ENCODE results near the gene SOWAHC. TPM values are rescaled to one million over a fixed set of nuclear protein-coding genes. Genes with fewer than 3 reads are reported as not detected.
A peak's percentile ranks its signal among the peaks of the same experiment; 100 is the strongest.
"Not testable (repeated sequence)": the region's sequence is repeated elsewhere in the genome, so short reads cannot be mapped to it uniquely, and the experiment has no call there.

The SOWAHC gene
- total and polyA plus RNA-seq, 4 donors: 5.6 to 15.0 (median 9.9) TPM

DNA sequence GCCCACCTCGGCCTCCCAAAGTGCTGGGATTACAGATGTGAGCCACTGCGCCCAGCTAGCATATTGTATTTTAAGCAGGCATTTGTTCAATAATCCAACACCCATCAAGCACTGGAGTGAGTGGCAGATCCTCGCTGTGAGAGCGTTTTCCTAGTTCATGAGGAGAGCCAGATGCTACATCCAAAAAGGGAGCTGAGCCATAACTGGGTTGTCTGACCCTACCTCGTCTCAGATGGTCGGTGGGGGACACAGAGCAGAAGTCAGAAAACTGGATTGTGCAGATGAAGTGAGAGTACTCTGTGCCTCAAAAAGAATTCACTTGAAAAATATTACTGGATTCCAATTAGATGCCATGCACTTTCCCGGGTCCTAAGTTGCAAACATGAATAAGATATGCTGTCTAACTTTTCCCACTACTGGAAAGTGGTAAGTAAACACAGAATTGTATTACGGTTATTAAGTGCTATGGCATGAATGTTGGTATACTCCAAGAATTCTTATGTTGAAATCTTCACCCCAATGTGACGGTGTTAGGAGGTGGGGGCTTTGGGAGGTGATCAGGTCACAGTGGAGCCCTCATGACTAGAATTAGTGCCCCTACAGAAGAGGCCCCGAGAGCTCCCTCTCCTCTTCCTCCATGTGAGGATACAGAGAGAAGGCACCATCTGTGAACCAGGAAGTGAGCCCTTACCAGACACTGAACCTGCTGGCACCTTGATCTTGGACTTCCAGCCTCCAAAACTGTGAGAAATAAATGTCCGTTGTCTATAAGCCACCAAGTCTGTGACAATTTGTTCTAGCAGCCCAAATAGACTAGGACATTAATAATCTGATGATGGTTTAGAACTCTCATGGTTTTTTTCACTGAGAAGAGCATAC lies 21.5 kb downstream of the SOWAHC start:
- Histone ChIP-seq H3K27me3 (ENCODE audit: control insufficient read depth in 1 of 2, insufficient read depth in 2 of 2, low read length in 1 of 2) (no peaks in the 10 kb centered on the region), H3K9me3 (ENCODE audit: control insufficient read depth, low read length) (no peaks in the 10 kb centered on the region), H3K4me1 (ENCODE audit: control insufficient read depth in 1 of 2, insufficient read depth in 2 of 2, low read length in 2 of 2) (no peaks in the 10 kb centered on the region), H3K27ac (ENCODE audit: low read depth in 1 of 2, low read length in 2 of 2) (no peak overlapping the region), H3K36me3 (ENCODE audit: control insufficient read depth in 1 of 2, insufficient read depth in 2 of 2, low read length in 1 of 2) (no peaks in the 10 kb centered on the region), H3K4me3 (ENCODE audit: low read length in 2 of 2) (no peak overlapping the region)
- DNase-seq (no peak), ATAC-seq (ENCODE audit: low FRiP score) (no peak)
- intact Hi-C loops (cut with DNase I): no loop called here
- 77 to 83% methylated on average over 11 of the region's 11 CpGs for WGBS, 2 donors

GRCh38 chr2:109636317-109636716 lies 22.2 kb downstream of the SOWAHC start:
- no peaks in the 10 kb centered on the region for H3K4me1 ChIP-seq (ENCODE audit: control insufficient read depth in 1 of 2, insufficient read depth in 2 of 2, low read length in 2 of 2)
- DNase-seq (no peak), ATAC-seq (ENCODE audit: low FRiP score) (no peak)
- H3K4me3 ChIP-seq (ENCODE audit: low read length in 2 of 2): no peak overlapping the region
- WGBS, 2 donors: 88 to 100% methylated on average over 1 of the region's 1 CpG
- intact Hi-C loops (cut with DNase I): no loop called here
- H3K9me3 ChIP-seq (ENCODE audit: control insufficient read depth, low read length): no peaks in the 10 kb centered on the region
- H3K27me3 ChIP-seq (ENCODE audit: control insufficient read depth in 1 of 2, insufficient read depth in 2 of 2, low read length in 1 of 2): no peaks in the 10 kb centered on the region
- no peak overlapping the region for H3K27ac ChIP-seq (ENCODE audit: low read depth in 1 of 2, low read length in 2 of 2)
- no peaks in the 10 kb centered on the region for H3K36me3 ChIP-seq (ENCODE audit: control insufficient read depth in 1 of 2, insufficient read depth in 2 of 2, low read length in 1 of 2)

GRCh38 chr2:109637749-109638570 lies 23.8 kb downstream of the SOWAHC start:
- ATAC-seq (ENCODE audit: low FRiP score): no peak
- WGBS, 2 donors: 93 to 94% methylated on average over 9 of the region's 9 CpGs
- Histone ChIP-seq H3K27ac (ENCODE audit: low read depth in 1 of 2, low read length in 2 of 2) (no peak overlapping the region), H3K36me3 (ENCODE audit: control insufficient read depth in 1 of 2, insufficient read depth in 2 of 2, low read length in 1 of 2) (no peaks in the 10 kb centered on the region), H3K4me1 (ENCODE audit: control insufficient read depth in 1 of 2, insufficient read depth in 2 of 2, low read length in 2 of 2) (no peaks in the 10 kb centered on the region), H3K27me3 (ENCODE audit: control insufficient read depth in 1 of 2, insufficient read depth in 2 of 2, low read length in 1 of 2) (no peaks in the 10 kb centered on the region), H3K4me3 (ENCODE audit: low read length in 2 of 2) (no peak overlapping the region), H3K9me3 (ENCODE audit: control insufficient read depth, low read length) (no peaks in the 10 kb centered on the region)
- DNase-seq: no peak
- intact Hi-C loops (cut with DNase I): no loop called here

GRCh38 chr2:109638795-109639194 lies 24.6 kb downstream of the SOWAHC start:
- no peaks in the 10 kb centered on the region for H3K9me3 ChIP-seq (ENCODE audit: control insufficient read depth, low read length)
- DNase-seq: no peak
- 66 to 68% methylated on average over 3 of the region's 3 CpGs for WGBS, 2 donors
- H3K36me3 ChIP-seq (ENCODE audit: control insufficient read depth in 1 of 2, insufficient read depth in 2 of 2, low read length in 1 of 2): no peaks in the 10 kb centered on the region
- H3K4me3 ChIP-seq (ENCODE audit: low read length in 2 of 2): no peak overlapping the region
- H3K4me1 ChIP-seq (ENCODE audit: control insufficient read depth in 1 of 2, insufficient read depth in 2 of 2, low read length in 2 of 2): no peaks in the 10 kb centered on the region
- intact Hi-C loops (cut with DNase I): no loop called here
- ATAC-seq (ENCODE audit: low FRiP score): no peak
- H3K27ac ChIP-seq (ENCODE audit: low read depth in 1 of 2, low read length in 2 of 2): no peak overlapping the region
- H3K27me3 ChIP-seq (ENCODE audit: control insufficient read depth in 1 of 2, insufficient read depth in 2 of 2, low read length in 1 of 2): no peaks in the 10 kb centered on the region

DNA sequence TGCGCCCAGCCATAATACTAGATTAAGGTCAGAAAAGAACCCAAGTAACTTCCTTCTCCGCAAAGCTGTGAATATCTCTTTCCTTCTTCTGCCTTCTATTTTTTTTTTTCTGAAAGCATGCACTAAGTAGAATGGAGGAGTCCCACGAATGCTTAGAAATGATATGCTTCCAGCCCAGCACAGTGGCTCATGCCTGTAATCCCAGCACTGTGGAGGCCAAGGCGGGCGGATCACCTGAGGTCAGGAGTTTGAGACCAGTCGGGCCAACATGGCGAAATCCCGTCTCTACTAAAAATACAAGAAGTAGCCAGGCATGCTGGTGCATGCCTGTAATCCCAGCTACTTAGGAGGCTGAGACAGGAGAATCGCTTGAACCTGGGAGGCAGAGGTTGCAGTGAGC lies 25.8 kb downstream of the SOWAHC start:
- intact Hi-C loops (cut with DNase I); H3K27me3 ChIP-seq (ENCODE audit: control insufficient read depth in 1 of 2, insufficient read depth in 2 of 2, low read length in 1 of 2); ATAC-seq (ENCODE audit: low FRiP score); H3K4me1 ChIP-seq (ENCODE audit: control insufficient read depth in 1 of 2, insufficient read depth in 2 of 2, low read length in 2 of 2); H3K27ac ChIP-seq (ENCODE audit: low read depth in 1 of 2, low read length in 2 of 2); H3K9me3 ChIP-seq (ENCODE audit: control insufficient read depth, low read length); DNase-seq; H3K4me3 ChIP-seq (ENCODE audit: low read length in 2 of 2); H3K36me3 ChIP-seq (ENCODE audit: control insufficient read depth in 1 of 2, insufficient read depth in 2 of 2, low read length in 1 of 2): not testable (repeated sequence)
- WGBS, 2 donors: 94 to 98% methylated on average over 9 of the region's 9 CpGs

DNA sequence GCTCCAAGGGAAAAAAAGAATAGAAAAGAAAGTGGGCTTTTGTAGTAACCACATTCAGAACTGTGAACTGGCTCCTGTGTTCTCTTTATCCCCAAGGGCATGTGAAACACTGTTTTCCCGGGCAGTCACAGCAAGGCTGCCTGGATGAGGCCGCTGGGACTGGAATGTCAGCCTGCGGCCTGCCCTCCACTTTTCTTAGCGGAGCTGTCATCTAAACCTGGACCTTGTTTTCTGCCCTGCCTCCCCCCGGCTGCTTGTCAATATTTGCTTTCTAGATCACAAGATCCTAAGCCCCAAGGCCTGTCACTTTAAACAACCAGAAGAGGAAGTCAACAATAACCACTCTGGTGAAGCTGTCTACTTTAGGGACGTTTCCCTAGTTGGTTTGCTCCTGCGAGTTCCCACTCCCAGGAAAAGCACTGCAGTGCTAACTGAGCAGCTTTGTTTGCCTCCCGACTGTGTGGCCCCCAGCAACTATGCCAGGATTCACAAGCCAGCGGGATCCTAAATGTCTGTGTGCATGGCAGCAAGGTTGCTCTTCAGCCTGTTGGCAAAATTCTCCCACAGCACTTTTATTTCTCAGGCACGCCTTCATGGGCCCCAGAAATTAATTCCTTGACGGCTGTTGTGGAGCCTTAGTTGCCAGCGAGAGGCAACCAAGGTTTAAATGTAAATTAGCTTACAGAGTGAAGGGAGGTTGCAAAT lies 30.6 kb downstream of the SOWAHC start:
- no peak for DNase-seq
- Histone ChIP-seq H3K27me3 (ENCODE audit: control insufficient read depth in 1 of 2, insufficient read depth in 2 of 2, low read length in 1 of 2) (no peaks in the 10 kb centered on the region), H3K27ac (ENCODE audit: low read depth in 1 of 2, low read length in 2 of 2) (peak overlapping the region; percentile 46 to 96), H3K36me3 (ENCODE audit: control insufficient read depth in 1 of 2, insufficient read depth in 2 of 2, low read length in 1 of 2) (no peaks in the 10 kb centered on the region), H3K4me1 (ENCODE audit: control insufficient read depth in 1 of 2, insufficient read depth in 2 of 2, low read length in 2 of 2) (no peaks in the 10 kb centered on the region), H3K9me3 (ENCODE audit: control insufficient read depth, low read length) (no peaks in the 10 kb centered on the region), H3K4me3 (ENCODE audit: low read length in 2 of 2) (no peak overlapping the region)
- intact Hi-C loops (cut with DNase I): loop anchor here in 1 of 2 donors (5.0 kb wide), 1 partner anchor 53 kb away; no protein-coding TSS in a partner anchor
- ATAC-seq (ENCODE audit: low FRiP score): peak; percentile 62
- 13 to 15% methylated on average over 12 of the region's 12 CpGs for WGBS, 2 donors

GRCh38 chr2:109645412-109646184 lies 31.4 kb downstream of the SOWAHC start:
- ATAC-seq (ENCODE audit: low FRiP score) (no peak), DNase-seq (no peak)
- Histone ChIP-seq H3K36me3 (ENCODE audit: control insufficient read depth in 1 of 2, insufficient read depth in 2 of 2, low read length in 1 of 2) (no peaks in the 10 kb centered on the region), H3K4me1 (ENCODE audit: control insufficient read depth in 1 of 2, insufficient read depth in 2 of 2, low read length in 2 of 2) (no peaks in the 10 kb centered on the region), H3K27ac (ENCODE audit: low read depth in 1 of 2, low read length in 2 of 2) (peak overlapping the region; percentile 2 to 96), H3K9me3 (ENCODE audit: control insufficient read depth, low read length) (no peaks in the 10 kb centered on the region), H3K27me3 (ENCODE audit: control insufficient read depth in 1 of 2, insufficient read depth in 2 of 2, low read length in 1 of 2) (no peaks in the 10 kb centered on the region), H3K4me3 (ENCODE audit: low read length in 2 of 2) (no peak overlapping the region)
- intact Hi-C loops (cut with DNase I): loop anchor here (2.0 to 5.0 kb wide), 3 partner anchors 31 to 52 kb away; partner anchors contain the start of gene SOWAHC (in 1 of the 2)
- 81 to 89% methylated on average over 14 of the region's 14 CpGs for WGBS, 2 donors

GRCh38 chr2:109646961-109647360 lies 32.8 kb downstream of the SOWAHC start:
- no peaks in the 10 kb centered on the region for H3K27me3 ChIP-seq (ENCODE audit: control insufficient read depth in 1 of 2, insufficient read depth in 2 of 2, low read length in 1 of 2)

More at GRCh38 chr2:109646961-109647360, 32.8 kb downstream of the SOWAHC start:
- Histone ChIP-seq H3K36me3 (ENCODE audit: control insufficient read depth in 1 of 2, insufficient read depth in 2 of 2, low read length in 1 of 2) (no peaks in the 10 kb centered on the region), H3K27ac (ENCODE audit: low read depth in 1 of 2, low read length in 2 of 2) (peak overlapping the region; percentile 46 to 78), H3K4me1 (ENCODE audit: control insufficient read depth in 1 of 2, insufficient read depth in 2 of 2, low read length in 2 of 2) (no peaks in the 10 kb centered on the region), H3K4me3 (ENCODE audit: low read length in 2 of 2) (no peak overlapping the region), H3K9me3 (ENCODE audit: control insufficient read depth, low read length) (no peaks in the 10 kb centered on the region)
- ATAC-seq (ENCODE audit: low FRiP score) (no peak), DNase-seq (no peak)
- 56 to 60% methylated on average over 8 of the region's 8 CpGs for WGBS, 2 donors
- intact Hi-C loops (cut with DNase I): loop anchor here (2.0 to 5.0 kb wide), 3 partner anchors 32 to 50 kb away; partner anchors contain the start of gene SOWAHC (in 1 of the 2)
